ENCODE results near the gene TFF1. TPM values are rescaled to one million over a fixed set of nuclear protein-coding genes. Genes with fewer than 3 reads are reported as not detected.
"Not testable (repeated sequence)": the region's sequence is repeated elsewhere in the genome, so short reads cannot be mapped to it uniquely, and the experiment has no call there.

Gene TFF1
- polyA plus RNA-seq, 1 donor from 2014 or later = not detected

- H3K9ac ChIP-seq (ENCODE audit: low read length); H4K20me1 ChIP-seq (ENCODE audit: insufficient read depth); H3K4me3 ChIP-seq (ENCODE audit: low read length); H3K27ac ChIP-seq (ENCODE audit: low read length); H3K27me3 ChIP-seq (ENCODE audit: insufficient read depth, low read depth, low read length); H3K9me3 ChIP-seq (ENCODE audit: low read length); H2AFZ ChIP-seq (ENCODE audit: low read depth, low read length); H3K9me2 ChIP-seq (ENCODE audit: insufficient read depth, low read length); H3F3A ChIP-seq (ENCODE audit: insufficient read depth, low read length, poor library complexity, severe bottlenecking); H3K36me3 ChIP-seq (ENCODE audit: insufficient read depth, low read length); H3K4me2 ChIP-seq (ENCODE audit: low read length); H3K79me2 ChIP-seq (replicated peaks; ENCODE audit: insufficient read depth, low read length): not testable (repeated sequence)
These were observed 42.4 kb upstream of the TFF1 start for GRCh38 chr21:42408718-42409117.

- Histone ChIP-seq H4K20me1 (ENCODE audit: insufficient read depth) (no peaks in the 10 kb centered on the region), H3K9me2 (ENCODE audit: insufficient read depth, low read length) (no peaks in the 10 kb centered on the region), H3K9ac (ENCODE audit: low read length) (no peak overlapping the region), H3F3A (ENCODE audit: insufficient read depth, low read length, poor library complexity, severe bottlenecking) (no peaks in the 10 kb centered on the region), H3K4me3 (ENCODE audit: low read length) (no peak overlapping the region), H3K27me3 (ENCODE audit: insufficient read depth, low read depth, low read length) (no peaks in the 10 kb centered on the region), H3K36me3 (ENCODE audit: insufficient read depth, low read length) (no peaks in the 10 kb centered on the region), H3K4me2 (ENCODE audit: low read length) (no peak overlapping the region), H3K27ac (ENCODE audit: low read length) (no peak overlapping the region), H3K79me2 (replicated peaks; ENCODE audit: insufficient read depth, low read length) (no peaks in the 10 kb centered on the region), H3K9me3 (ENCODE audit: low read length) (no peaks in the 10 kb centered on the region), H2AFZ (ENCODE audit: low read depth, low read length) (no peak overlapping the region)
- TF ChIP-seq MXI1 (conservative IDR thresholded peaks at IDR 0.05; ENCODE audit: poor library complexity, severe bottlenecking) = no peak
- no peak for TF ChIP-seq POLR2AphosphoS5 (IDR thresholded peaks at IDR 0.05)
- TF ChIP-seq EZH2 (IDR thresholded peaks at IDR 0.05; ENCODE audit: borderline replicate concordance, insufficient read depth, low read length, poor library complexity, severe bottlenecking) = no peak
- TF ChIP-seq REST (IDR thresholded peaks at IDR 0.05; ENCODE audit: borderline replicate concordance) = no peak
These were observed 41.1 kb upstream of the TFF1 start for GRCh38 chr21:42407476-42407875.

GRCh38 chr21:42406866-42407265 lies 40.5 kb upstream of the TFF1 start:
- no peak overlapping the region for H3K27ac ChIP-seq (ENCODE audit: low read length)
- H3K36me3 ChIP-seq (ENCODE audit: insufficient read depth, low read length) = no peaks in the 10 kb centered on the region
- no peak for TF ChIP-seq SMC3 (conservative IDR thresholded peaks at IDR 0.05; ENCODE audit: poor library complexity)
- no peak for TF ChIP-seq EZH2 (IDR thresholded peaks at IDR 0.05; ENCODE audit: borderline replicate concordance, insufficient read depth, low read length, poor library complexity, severe bottlenecking)
- H3K79me2 ChIP-seq (replicated peaks; ENCODE audit: insufficient read depth, low read length) = no peaks in the 10 kb centered on the region
- H3K9me3 ChIP-seq (ENCODE audit: low read length) = no peaks in the 10 kb centered on the region
- no peaks in the 10 kb centered on the region for H3K27me3 ChIP-seq (ENCODE audit: insufficient read depth, low read depth, low read length)
- H3K4me2 ChIP-seq (ENCODE audit: low read length) = no peak overlapping the region
- no peak overlapping the region for H3K4me3 ChIP-seq (ENCODE audit: low read length)
- no peaks in the 10 kb centered on the region for H3K9me2 ChIP-seq (ENCODE audit: insufficient read depth, low read length)
- no peaks in the 10 kb centered on the region for H4K20me1 ChIP-seq (ENCODE audit: insufficient read depth)
- no peak overlapping the region for H2AFZ ChIP-seq (ENCODE audit: low read depth, low read length)
- H3F3A ChIP-seq (ENCODE audit: insufficient read depth, low read length, poor library complexity, severe bottlenecking) = no peaks in the 10 kb centered on the region
- no peak overlapping the region for H3K9ac ChIP-seq (ENCODE audit: low read length)

- Histone ChIP-seq H3K27ac (ENCODE audit: low read length) (no peak overlapping the region), H3K9ac (ENCODE audit: low read length) (no peak overlapping the region), H3K36me3 (ENCODE audit: insufficient read depth, low read length) (no peaks in the 10 kb centered on the region), H2AFZ (ENCODE audit: low read depth, low read length) (no peak overlapping the region), H3K9me3 (ENCODE audit: low read length) (no peaks in the 10 kb centered on the region), H3K4me2 (ENCODE audit: low read length) (no peak overlapping the region), H4K20me1 (ENCODE audit: insufficient read depth) (no peaks in the 10 kb centered on the region), H3F3A (ENCODE audit: insufficient read depth, low read length, poor library complexity, severe bottlenecking) (no peaks in the 10 kb centered on the region), H3K9me2 (ENCODE audit: insufficient read depth, low read length) (no peaks in the 10 kb centered on the region), H3K27me3 (ENCODE audit: insufficient read depth, low read depth, low read length) (no peaks in the 10 kb centered on the region), H3K4me3 (ENCODE audit: low read length) (no peak overlapping the region), H3K79me2 (replicated peaks; ENCODE audit: insufficient read depth, low read length) (no peaks in the 10 kb centered on the region)
- TF ChIP-seq CTCF (IDR thresholded peaks at IDR 0.05; ENCODE audit: poor library complexity, severe bottlenecking) = no peak
- no peak for TF ChIP-seq TAF1 (IDR thresholded peaks at IDR 0.05; ENCODE audit: low read depth)
- TF ChIP-seq POLR2AphosphoS5 (IDR thresholded peaks at IDR 0.05) = no peak
- TF ChIP-seq EP300 (conservative IDR thresholded peaks at IDR 0.05; ENCODE audit: poor library complexity, severe bottlenecking) = no peak
- TF ChIP-seq RAD21 (conservative IDR thresholded peaks at IDR 0.05) = no peak
- TF ChIP-seq MXI1 (conservative IDR thresholded peaks at IDR 0.05; ENCODE audit: poor library complexity, severe bottlenecking) = no peak
- no peak for TF ChIP-seq SMC3 (conservative IDR thresholded peaks at IDR 0.05; ENCODE audit: poor library complexity)
- TF ChIP-seq REST (IDR thresholded peaks at IDR 0.05; ENCODE audit: borderline replicate concordance) = no peak
- no peak for TF ChIP-seq EZH2 (IDR thresholded peaks at IDR 0.05; ENCODE audit: borderline replicate concordance, insufficient read depth, low read length, poor library complexity, severe bottlenecking)
These were observed 39.9 kb upstream of the TFF1 start for GRCh38 chr21:42406201-42406621.

All from neural cell (in vitro differentiated cells).